Measurements from ENCODE around the gene CMIP.

GRCh38 chr16:81610936-81611335 is 166.3 kb downstream of the CMIP start:
- TF ChIP-seq, protein P1, sequence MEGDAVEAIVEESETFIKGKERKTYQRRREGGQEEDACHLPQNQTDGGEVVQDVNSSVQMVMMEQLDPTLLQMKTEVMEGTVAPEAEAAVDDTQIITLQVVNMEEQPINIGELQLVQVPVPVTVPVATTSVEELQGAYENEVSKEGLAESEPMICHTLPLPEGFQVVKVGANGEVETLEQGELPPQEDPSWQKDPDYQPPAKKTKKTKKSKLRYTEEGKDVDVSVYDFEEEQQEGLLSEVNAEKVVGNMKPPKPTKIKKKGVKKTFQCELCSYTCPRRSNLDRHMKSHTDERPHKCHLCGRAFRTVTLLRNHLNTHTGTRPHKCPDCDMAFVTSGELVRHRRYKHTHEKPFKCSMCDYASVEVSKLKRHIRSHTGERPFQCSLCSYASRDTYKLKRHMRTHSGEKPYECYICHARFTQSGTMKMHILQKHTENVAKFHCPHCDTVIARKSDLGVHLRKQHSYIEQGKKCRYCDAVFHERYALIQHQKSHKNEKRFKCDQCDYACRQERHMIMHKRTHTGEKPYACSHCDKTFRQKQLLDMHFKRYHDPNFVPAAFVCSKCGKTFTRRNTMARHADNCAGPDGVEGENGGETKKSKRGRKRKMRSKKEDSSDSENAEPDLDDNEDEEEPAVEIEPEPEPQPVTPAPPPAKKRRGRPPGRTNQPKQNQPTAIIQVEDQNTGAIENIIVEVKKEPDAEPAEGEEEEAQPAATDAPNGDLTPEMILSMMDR (IDR thresholded peaks at IDR 0.05) = no peak
- TF ChIP-seq POLR2A (IDR thresholded peaks at IDR 0.05) = no peak

Data from Peyer's patch (tissue), 4 donors.